Neural progenitor cell (in vitro differentiated cells): ENCODE measurements around the gene S100A16.
"Not testable (repeated sequence)": the region's sequence is repeated elsewhere in the genome, so short reads cannot be mapped to it uniquely, and the experiment has no call there.

Experiments
- EZH2 ChIP-seq: fragments of 200-600 bp; sonication (generic); IDR thresholded peaks from 2 replicates; pipeline ENCODE4 v1.6.1; 2017; ENCODE audit warnings: antibody characterized with exemption, mild to moderate bottlenecking, moderate library complexity
- EZH2phosphoT487 ChIP-seq: fragments of 200-600 bp; sonication (generic); IDR thresholded peaks from 2 replicates; pipeline ENCODE4 v1.6.1; 2017; ENCODE audit warnings: antibody characterized with exemption
- TF ChIP-seq, protein P1 (sequence below): fragments of 200-600 bp; sonication (generic); IDR thresholded peaks from 2 replicates; pipeline ENCODE4 v1.5.1; 2017; ENCODE audit warnings: antibody characterized with exemption, mild to moderate bottlenecking

DNA sequence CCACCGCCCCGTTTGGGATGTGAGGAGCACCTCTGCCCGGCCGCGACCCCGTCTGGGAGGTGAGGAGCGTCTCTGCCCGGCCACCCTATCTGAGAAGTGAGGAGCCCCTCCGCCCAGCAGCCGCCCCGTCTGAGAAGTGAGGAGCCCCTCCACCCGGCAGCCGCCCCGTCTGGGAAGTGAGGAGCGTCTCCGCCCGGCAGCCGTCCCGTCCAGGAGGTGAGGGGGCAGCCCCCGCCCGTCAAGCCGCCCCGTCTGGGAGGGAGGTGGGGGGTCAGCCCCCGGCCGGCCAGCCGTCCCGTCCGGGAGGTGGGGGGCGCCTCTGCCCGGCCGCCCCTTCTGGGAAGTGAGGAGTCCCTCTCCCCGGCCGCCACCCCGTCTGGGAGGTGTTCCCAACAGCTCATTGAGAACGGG is 37.9 kb downstream of the S100A16 start:
- TF ChIP-seq, protein P1, sequence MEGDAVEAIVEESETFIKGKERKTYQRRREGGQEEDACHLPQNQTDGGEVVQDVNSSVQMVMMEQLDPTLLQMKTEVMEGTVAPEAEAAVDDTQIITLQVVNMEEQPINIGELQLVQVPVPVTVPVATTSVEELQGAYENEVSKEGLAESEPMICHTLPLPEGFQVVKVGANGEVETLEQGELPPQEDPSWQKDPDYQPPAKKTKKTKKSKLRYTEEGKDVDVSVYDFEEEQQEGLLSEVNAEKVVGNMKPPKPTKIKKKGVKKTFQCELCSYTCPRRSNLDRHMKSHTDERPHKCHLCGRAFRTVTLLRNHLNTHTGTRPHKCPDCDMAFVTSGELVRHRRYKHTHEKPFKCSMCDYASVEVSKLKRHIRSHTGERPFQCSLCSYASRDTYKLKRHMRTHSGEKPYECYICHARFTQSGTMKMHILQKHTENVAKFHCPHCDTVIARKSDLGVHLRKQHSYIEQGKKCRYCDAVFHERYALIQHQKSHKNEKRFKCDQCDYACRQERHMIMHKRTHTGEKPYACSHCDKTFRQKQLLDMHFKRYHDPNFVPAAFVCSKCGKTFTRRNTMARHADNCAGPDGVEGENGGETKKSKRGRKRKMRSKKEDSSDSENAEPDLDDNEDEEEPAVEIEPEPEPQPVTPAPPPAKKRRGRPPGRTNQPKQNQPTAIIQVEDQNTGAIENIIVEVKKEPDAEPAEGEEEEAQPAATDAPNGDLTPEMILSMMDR, result not testable (repeated sequence)
- TF ChIP-seq EZH2, EZH2phosphoT487: not testable (repeated sequence)
